ENCODE results near the gene MICALL2.

DNA sequence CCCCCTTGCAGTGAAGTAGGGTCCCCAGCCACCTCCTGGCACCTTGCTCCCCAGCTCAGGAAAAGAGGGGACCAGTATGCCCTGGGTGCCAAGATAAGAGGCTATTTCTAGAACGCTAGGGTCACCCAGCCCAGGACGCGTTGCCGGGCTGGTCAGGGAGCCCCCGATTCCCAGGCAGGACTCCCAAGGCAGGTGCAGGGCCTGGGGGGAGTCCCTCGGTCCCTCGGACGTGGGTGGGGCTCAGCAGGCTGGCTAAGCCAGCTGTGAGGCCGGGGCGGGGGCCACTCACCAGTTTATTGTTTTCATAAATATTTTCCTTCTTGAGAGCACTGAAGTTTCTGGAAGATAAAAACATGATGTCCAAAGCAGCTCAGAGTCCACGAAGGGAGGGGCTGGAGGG, 9.3 kb downstream of the MICALL2 start:
- TF ChIP-seq, protein P1, sequence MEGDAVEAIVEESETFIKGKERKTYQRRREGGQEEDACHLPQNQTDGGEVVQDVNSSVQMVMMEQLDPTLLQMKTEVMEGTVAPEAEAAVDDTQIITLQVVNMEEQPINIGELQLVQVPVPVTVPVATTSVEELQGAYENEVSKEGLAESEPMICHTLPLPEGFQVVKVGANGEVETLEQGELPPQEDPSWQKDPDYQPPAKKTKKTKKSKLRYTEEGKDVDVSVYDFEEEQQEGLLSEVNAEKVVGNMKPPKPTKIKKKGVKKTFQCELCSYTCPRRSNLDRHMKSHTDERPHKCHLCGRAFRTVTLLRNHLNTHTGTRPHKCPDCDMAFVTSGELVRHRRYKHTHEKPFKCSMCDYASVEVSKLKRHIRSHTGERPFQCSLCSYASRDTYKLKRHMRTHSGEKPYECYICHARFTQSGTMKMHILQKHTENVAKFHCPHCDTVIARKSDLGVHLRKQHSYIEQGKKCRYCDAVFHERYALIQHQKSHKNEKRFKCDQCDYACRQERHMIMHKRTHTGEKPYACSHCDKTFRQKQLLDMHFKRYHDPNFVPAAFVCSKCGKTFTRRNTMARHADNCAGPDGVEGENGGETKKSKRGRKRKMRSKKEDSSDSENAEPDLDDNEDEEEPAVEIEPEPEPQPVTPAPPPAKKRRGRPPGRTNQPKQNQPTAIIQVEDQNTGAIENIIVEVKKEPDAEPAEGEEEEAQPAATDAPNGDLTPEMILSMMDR (conservative IDR thresholded peaks at IDR 0.05): no peak
- no peak for TF ChIP-seq ZFX (IDR thresholded peaks at IDR 0.05)

Data from C4-2B (cell line).